Mesothelial cell of epicardium (in vitro differentiated cells): Measurements from ENCODE around the gene ANKRD53. TPM values are rescaled to one million over a fixed set of nuclear protein-coding genes. Genes with fewer than 3 reads are reported as not detected.

ENCODE experiments used
- DNase-seq, 2 experiments: peaks; one replicate each; pipeline ENCODE4 v3.0.0; 2021; ENCODE audit warnings: low spot score in 2 of 2; ENCODE audit not compliant: unreplicated experiment in 2 of 2
- H3K27ac Mint-ChIP-seq: 2 replicates; pipeline ENCODE4 v1.8.0; 2021; ENCODE audit warnings: mixed read lengths
- H3K27me3 Mint-ChIP-seq: 2 replicates; pipeline ENCODE4 v1.8.0; 2021; ENCODE audit warnings: low read depth, mixed read lengths
- H3K36me3 Mint-ChIP-seq: 2 replicates; pipeline ENCODE4 v1.8.0; 2021; ENCODE audit warnings: mixed read lengths
- H3K4me1 Mint-ChIP-seq: 2 replicates; pipeline ENCODE4 v1.8.0; 2021; ENCODE audit warnings: mixed read lengths
- H3K4me3 Mint-ChIP-seq: 2 replicates; pipeline ENCODE4 v1.8.0; 2021; ENCODE audit warnings: mild to moderate bottlenecking, moderate library complexity, mixed read lengths
- H3K9me3 Mint-ChIP-seq: 2 replicates; pipeline ENCODE4 v1.8.0; 2021; ENCODE audit warnings: mixed read lengths
- CTCF ChIP-seq: fragments of 200-600 bp; sonication (generic); IDR thresholded peaks from one replicate; pipeline ENCODE4 v1.5.0; 2021; ENCODE audit warnings: antibody characterized with exemption; ENCODE audit not compliant: unreplicated experiment
- total RNA-seq: library from RNA; stranded (reverse); gene quantifications from 3 replicates; pipeline ENCODE4 v1.2.1, GENCODE V29; 2021

ANKRD53 gene
- total RNA-seq: 3.6 to 4.9 TPM (median 4.0 TPM) in 3 replicates

- no peak for TF ChIP-seq CTCF
- no peaks in the 10 kb centered on the region for H3K36me3 Mint-ChIP-seq
- peak within 1 kb of the TSS; percentile 97 for H3K27ac Mint-ChIP-seq
- no peaks in the 10 kb centered on the region for H3K9me3 Mint-ChIP-seq
- peak within 1 kb of the TSS; percentile 82 for H3K4me3 Mint-ChIP-seq
- peaks cover 8% of the 10 kb centered on the region for H3K27me3 Mint-ChIP-seq
- DNase-seq: peak in 1 of 2 experiments; percentile 52
- H3K4me1 Mint-ChIP-seq: peaks cover 26% of the 10 kb centered on the region
Measured at GRCh38 chr2:70978341-70979179, at the start of gene ANKRD53. ANKRD53 (plus strand) TSS chr2:70978630; CDS start chr2:70978646, 16 bp downstream.

- H3K27me3 Mint-ChIP-seq: peaks cover 66% of the 10 kb centered on the region
- H3K36me3 Mint-ChIP-seq: no peaks in the 10 kb centered on the region
- no peak overlapping the region for H3K4me3 Mint-ChIP-seq
- no peaks in the 10 kb centered on the region for H3K9me3 Mint-ChIP-seq
- peaks cover 5% of the 10 kb centered on the region for H3K4me1 Mint-ChIP-seq
- H3K27ac Mint-ChIP-seq: no peak overlapping the region
- no peak for TF ChIP-seq CTCF
- peak in 1 of 2 experiments; percentile 29 for DNase-seq
Measured at GRCh38 chr2:70930371-70931329, 47.8 kb upstream of the ANKRD53 start.

GRCh38 chr2:70931376-70932000 lies 46.9 kb upstream of the ANKRD53 start:
- no peaks in the 10 kb centered on the region for H3K36me3 Mint-ChIP-seq
- no peak overlapping the region for H3K27ac Mint-ChIP-seq

GRCh38 chr2:70932631-70933230 lies 45.7 kb upstream of the ANKRD53 start:
- Mint-ChIP-seq H3K4me1 (peaks cover 12% of the 10 kb centered on the region), H3K9me3 (no peaks in the 10 kb centered on the region), H3K4me3 (no peak overlapping the region), H3K27ac (no peak overlapping the region), H3K27me3 (peaks cover 50% of the 10 kb centered on the region), H3K36me3 (no peaks in the 10 kb centered on the region)
- no peak for TF ChIP-seq CTCF
- peak in 1 of 2 experiments; percentile 27 for DNase-seq

More at GRCh38 chr2:70931376-70932000, 46.9 kb upstream of the ANKRD53 start:
- H3K4me1 Mint-ChIP-seq: peaks cover 7% of the 10 kb centered on the region
- DNase-seq: peak in 1 of 2 experiments; percentile 31
- no peak overlapping the region for H3K4me3 Mint-ChIP-seq
- H3K9me3 Mint-ChIP-seq: no peaks in the 10 kb centered on the region
- peaks cover 58% of the 10 kb centered on the region for H3K27me3 Mint-ChIP-seq
- TF ChIP-seq CTCF: no peak

GRCh38 chr2:70934981-70935380 lies 43.4 kb upstream of the ANKRD53 start:
- TF ChIP-seq CTCF: no peak
- DNase-seq: peak in 1 of 2 experiments; percentile 6
- peaks cover 56% of the 10 kb centered on the region for H3K27me3 Mint-ChIP-seq
- no peak overlapping the region for H3K4me3 Mint-ChIP-seq
- peaks cover 15% of the 10 kb centered on the region for H3K4me1 Mint-ChIP-seq
- no peak overlapping the region for H3K27ac Mint-ChIP-seq
- no peaks in the 10 kb centered on the region for H3K36me3 Mint-ChIP-seq
- no peaks in the 10 kb centered on the region for H3K9me3 Mint-ChIP-seq
